ENCODE measurements around the gene TMEM259. TPM values are rescaled to one million over a fixed set of nuclear protein-coding genes. Genes with fewer than 3 reads are reported as not detected.

TMEM259 gene
- total and polyA plus RNA-seq, 2 of the 13 experiments (the other 11 are each of a cell fraction or from before 2014, with no cell fraction given) = 64.7 to 164 TPM

GRCh38 chr19:1001538-1002166, 19.3 kb downstream of the TMEM259 start (continued):
- TF ChIP-seq, protein P1, sequence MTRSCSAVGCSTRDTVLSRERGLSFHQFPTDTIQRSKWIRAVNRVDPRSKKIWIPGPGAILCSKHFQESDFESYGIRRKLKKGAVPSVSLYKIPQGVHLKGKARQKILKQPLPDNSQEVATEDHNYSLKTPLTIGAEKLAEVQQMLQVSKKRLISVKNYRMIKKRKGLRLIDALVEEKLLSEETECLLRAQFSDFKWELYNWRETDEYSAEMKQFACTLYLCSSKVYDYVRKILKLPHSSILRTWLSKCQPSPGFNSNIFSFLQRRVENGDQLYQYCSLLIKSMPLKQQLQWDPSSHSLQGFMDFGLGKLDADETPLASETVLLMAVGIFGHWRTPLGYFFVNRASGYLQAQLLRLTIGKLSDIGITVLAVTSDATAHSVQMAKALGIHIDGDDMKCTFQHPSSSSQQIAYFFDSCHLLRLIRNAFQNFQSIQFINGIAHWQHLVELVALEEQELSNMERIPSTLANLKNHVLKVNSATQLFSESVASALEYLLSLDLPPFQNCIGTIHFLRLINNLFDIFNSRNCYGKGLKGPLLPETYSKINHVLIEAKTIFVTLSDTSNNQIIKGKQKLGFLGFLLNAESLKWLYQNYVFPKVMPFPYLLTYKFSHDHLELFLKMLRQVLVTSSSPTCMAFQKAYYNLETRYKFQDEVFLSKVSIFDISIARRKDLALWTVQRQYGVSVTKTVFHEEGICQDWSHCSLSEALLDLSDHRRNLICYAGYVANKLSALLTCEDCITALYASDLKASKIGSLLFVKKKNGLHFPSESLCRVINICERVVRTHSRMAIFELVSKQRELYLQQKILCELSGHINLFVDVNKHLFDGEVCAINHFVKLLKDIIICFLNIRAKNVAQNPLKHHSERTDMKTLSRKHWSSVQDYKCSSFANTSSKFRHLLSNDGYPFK (CRISPR knock-in tag; IDR thresholded peaks at IDR 0.05; ENCODE audit: borderline replicate concordance) = no peak
- TF ChIP-seq ZNF558 (CRISPR knock-in tag; IDR thresholded peaks at IDR 0.05; ENCODE audit: borderline replicate concordance) (no peak), PTBP1 (IDR thresholded peaks at IDR 0.05; ENCODE audit: low read depth, low read length, poor library complexity, severe bottlenecking) (no peak), THAP11 (CRISPR knock-in tag; IDR thresholded peaks at IDR 0.05) (no peak), ZNF678 (CRISPR knock-in tag; IDR thresholded peaks at IDR 0.05) (no peak), FOXP1 (IDR thresholded peaks at IDR 0.05) (no peak), FOXP1 (CRISPR knock-in tag; IDR thresholded peaks at IDR 0.05) (no peak), HDAC1 (CRISPR knock-in tag; IDR thresholded peaks at IDR 0.05) (0 out of 2 replicates have a peak, but pooled peaks have one; percentile 39), NONO (IDR thresholded peaks at IDR 0.05) (no peak), NONO (CRISPR knock-in tag; conservative IDR thresholded peaks at IDR 0.05) (no peak), RNF2 (conservative IDR thresholded peaks at IDR 0.05; ENCODE audit: low read depth) (no peak), MED13 (CRISPR knock-in tag; IDR thresholded peaks at IDR 0.05) (no peak), SOX5 (CRISPR knock-in tag; IDR thresholded peaks at IDR 0.05; ENCODE audit: borderline replicate concordance) (no peak), ZNF143 (CRISPR knock-in tag; IDR thresholded peaks at IDR 0.05) (no peak), TOE1 (CRISPR knock-in tag; IDR thresholded peaks at IDR 0.05) (no peak), ZBTB42 (CRISPR knock-in tag; IDR thresholded peaks at IDR 0.05) (no peak), NR1H2 (CRISPR knock-in tag; IDR thresholded peaks at IDR 0.05; ENCODE audit: borderline replicate concordance, low read depth) (no peak), NFKBIZ (CRISPR knock-in tag; IDR thresholded peaks at IDR 0.05) (no peak), EP300 (IDR thresholded peaks at IDR 0.05; ENCODE audit: low read depth in 2 of 2, low read length in 2 of 2) (no peak), EP300 (CRISPR knock-in tag; IDR thresholded peaks at IDR 0.05; ENCODE audit: borderline replicate concordance) (no peak), ZNF451 (CRISPR knock-in tag; IDR thresholded peaks at IDR 0.05) (no peak), SMC3 (IDR thresholded peaks at IDR 0.05; ENCODE audit: low read length) (peak; percentile 61; the same call in 1 of the 2 replicates), MYNN (CRISPR knock-in tag; IDR thresholded peaks at IDR 0.05; ENCODE audit: low read depth) (no peak), CREB1 (IDR thresholded peaks at IDR 0.05) (no peak), CREB1 (CRISPR knock-in tag; IDR thresholded peaks at IDR 0.05) (no peak), SUZ12 (IDR thresholded peaks at IDR 0.05; ENCODE audit: low read depth, low read length) (no peak), KLF6 (CRISPR knock-in tag; IDR thresholded peaks at IDR 0.05) (no peak), ZNF333 (CRISPR knock-in tag; IDR thresholded peaks at IDR 0.05; ENCODE audit: borderline replicate concordance) (no peak), ZNF607 (CRISPR knock-in tag; IDR thresholded peaks at IDR 0.05; ENCODE audit: borderline replicate concordance) (no peak), MBD4 (IDR thresholded peaks at IDR 0.05; ENCODE audit: borderline replicate concordance, low read length) (no peak)
- TF ChIP-seq, protein P2, sequence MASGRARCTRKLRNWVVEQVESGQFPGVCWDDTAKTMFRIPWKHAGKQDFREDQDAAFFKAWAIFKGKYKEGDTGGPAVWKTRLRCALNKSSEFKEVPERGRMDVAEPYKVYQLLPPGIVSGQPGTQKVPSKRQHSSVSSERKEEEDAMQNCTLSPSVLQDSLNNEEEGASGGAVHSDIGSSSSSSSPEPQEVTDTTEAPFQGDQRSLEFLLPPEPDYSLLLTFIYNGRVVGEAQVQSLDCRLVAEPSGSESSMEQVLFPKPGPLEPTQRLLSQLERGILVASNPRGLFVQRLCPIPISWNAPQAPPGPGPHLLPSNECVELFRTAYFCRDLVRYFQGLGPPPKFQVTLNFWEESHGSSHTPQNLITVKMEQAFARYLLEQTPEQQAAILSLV (CRISPR knock-in tag; IDR thresholded peaks at IDR 0.05; ENCODE audit: borderline replicate concordance) = no peak
- TF ChIP-seq, protein P3, sequence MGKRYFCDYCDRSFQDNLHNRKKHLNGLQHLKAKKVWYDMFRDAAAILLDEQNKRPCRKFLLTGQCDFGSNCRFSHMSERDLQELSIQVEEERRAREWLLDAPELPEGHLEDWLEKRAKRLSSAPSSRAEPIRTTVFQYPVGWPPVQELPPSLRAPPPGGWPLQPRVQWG (CRISPR knock-in tag; IDR thresholded peaks at IDR 0.05; ENCODE audit: borderline replicate concordance, low read depth) = no peak

All from HepG2 (cell line).